Measurements from ENCODE around the gene FEZ2.

Gene FEZ2

GRCh38 chr2:36568516-36569246, 29.3 kb downstream of the FEZ2 start:
- Histone ChIP-seq H3K9me3 (replicated peaks in 1 of 11) (0 out of 22 replicates have a peak, but pooled peaks cover 0 to 4% (median 0%) of the 10 kb centered on the region in 11 experiments), H3K27me3 (no peaks in the 10 kb centered on the region), H4K20me1 (peaks cover 0 to 27% (median 0%) of the 10 kb centered on the region in 11 experiments; a peak in 3 of 22 replicates), H3K36me3 (peaks cover 68 to 93% (median 82%) of the 10 kb centered on the region in 11 experiments), H3K4me1 (peaks cover 0 to 25% (median 20%) of the 10 kb centered on the region in 10 experiments; a peak in 15 of 20 replicates), H3K9ac (no peak overlapping the region), H3K27ac (no peak overlapping the region), H3K4me3 (no peak overlapping the region), H3K4me2 (no peak overlapping the region)
- no peak for TF ChIP-seq Cebpa-rat (IDR thresholded peaks at IDR 0.05)

GRCh38 chr2:36567711-36568408, 30.1 kb downstream of the FEZ2 start:
- no peak for TF ChIP-seq Cebpa-rat (IDR thresholded peaks at IDR 0.05)
- H4K20me1 ChIP-seq = peaks cover 0 to 20% (median 0%) of the 10 kb centered on the region in 11 experiments; a peak in 3 of 22 replicates
- no peak overlapping the region for H3K4me2 ChIP-seq
- no peak overlapping the region for H3K4me3 ChIP-seq
- no peak overlapping the region for H3K9ac ChIP-seq
- 0 out of 22 replicates have a peak overlapping the region, but pooled peaks of 1 of the 11 experiments have one; percentile 30 for H3K27ac ChIP-seq
- peaks cover 0 to 33% (median 28%) of the 10 kb centered on the region in 10 experiments; a peak in 17 of 20 replicates for H3K4me1 ChIP-seq
- H3K27me3 ChIP-seq = no peaks in the 10 kb centered on the region
- peaks cover 65 to 93% (median 79%) of the 10 kb centered on the region in 11 experiments for H3K36me3 ChIP-seq
- H3K9me3 ChIP-seq (replicated peaks in 1 of 11) = 0 out of 22 replicates have a peak, but pooled peaks cover 0 to 4% (median 0%) of the 10 kb centered on the region in 11 experiments

- Histone ChIP-seq H3K27ac (0 out of 22 replicates have a peak overlapping the region, but pooled peaks of 1 of the 11 experiments have one; percentile 24), H3K4me1 (peaks cover 0 to 43% (median 37%) of the 10 kb centered on the region in 10 experiments; a peak in 17 of 20 replicates), H3K27me3 (no peaks in the 10 kb centered on the region), H3K36me3 (peaks cover 55 to 84% (median 69%) of the 10 kb centered on the region in 11 experiments), H3K4me2 (no peak overlapping the region), H3K9ac (no peak overlapping the region), H3K9me3 (replicated peaks in 1 of 11) (0 out of 22 replicates have a peak, but pooled peaks cover 0 to 4% (median 0%) of the 10 kb centered on the region in 11 experiments), H4K20me1 (peaks cover 0 to 15% (median 0%) of the 10 kb centered on the region in 11 experiments; a peak in 3 of 22 replicates), H3K4me3 (no peak overlapping the region)
- no peak for TF ChIP-seq Cebpa-rat (IDR thresholded peaks at IDR 0.05)
These were observed 31.1 kb downstream of the FEZ2 start for GRCh38 chr2:36566887-36567286.

- peak overlapping the region in 6 of 11 experiments; percentile 3 to 87 (median 68); a peak in 5 of 22 replicates for H3K4me2 ChIP-seq
- H4K20me1 ChIP-seq = peaks cover 0 to 8% (median 0%) of the 10 kb centered on the region in 11 experiments; a peak in 2 of 22 replicates
- H3K27ac ChIP-seq = peak overlapping the region in 6 of 11 experiments; percentile 30 to 83 (median 79); a peak in 8 of 22 replicates
- TF ChIP-seq Cebpa-rat (IDR thresholded peaks at IDR 0.05) = no peak
- H3K9ac ChIP-seq = no peak overlapping the region
- H3K9me3 ChIP-seq (replicated peaks in 1 of 11) = 0 out of 22 replicates have a peak, but pooled peaks cover 0 to 4% (median 0%) of the 10 kb centered on the region in 11 experiments
- H3K27me3 ChIP-seq = no peaks in the 10 kb centered on the region
- peaks cover 0 to 55% (median 49%) of the 10 kb centered on the region in 10 experiments; a peak in 17 of 20 replicates for H3K4me1 ChIP-seq
- no peak overlapping the region for H3K4me3 ChIP-seq
- peaks cover 49 to 84% (median 65%) of the 10 kb centered on the region in 11 experiments for H3K36me3 ChIP-seq
These were observed 32.3 kb downstream of the FEZ2 start for GRCh38 chr2:36565712-36566111.

- Histone ChIP-seq H3K4me1 (peaks cover 0 to 56% (median 50%) of the 10 kb centered on the region in 10 experiments; a peak in 17 of 20 replicates), H3K27me3 (no peaks in the 10 kb centered on the region), H3K36me3 (peaks cover 53 to 91% (median 70%) of the 10 kb centered on the region in 11 experiments), H3K4me3 (no peak overlapping the region), H4K20me1 (peaks cover 0 to 7% (median 0%) of the 10 kb centered on the region in 11 experiments; a peak in 2 of 22 replicates), H3K9ac (no peak overlapping the region), H3K27ac (peak overlapping the region in 8 of 11 experiments; percentile 54 to 83 (median 74); a peak in 14 of 22 replicates), H3K9me3 (replicated peaks in 1 of 11) (0 out of 22 replicates have a peak, but pooled peaks cover 0 to 4% (median 0%) of the 10 kb centered on the region in 11 experiments), H3K4me2 (peak overlapping the region in 7 of 11 experiments; percentile 8 to 87 (median 77); a peak in 12 of 22 replicates)
- TF ChIP-seq Cebpa-rat (IDR thresholded peaks at IDR 0.05) = no peak
These were observed 33.5 kb downstream of the FEZ2 start for GRCh38 chr2:36564377-36564930.

- Histone ChIP-seq H3K27me3 (no peaks in the 10 kb centered on the region), H3K27ac (peak overlapping the region in 10 of 11 experiments; percentile 3 to 83 (median 71); a peak in 17 of 22 replicates), H4K20me1 (peaks cover 0 to 7% (median 0%) of the 10 kb centered on the region in 11 experiments; a peak in 2 of 22 replicates), H3K4me1 (peaks cover 0 to 56% (median 50%) of the 10 kb centered on the region in 10 experiments; a peak in 17 of 20 replicates), H3K36me3 (peaks cover 51 to 83% (median 72%) of the 10 kb centered on the region in 11 experiments), H3K4me3 (peak overlapping the region in 1 of 10 experiments; percentile 34; a peak in 1 of 20 replicates), H3K9me3 (replicated peaks in 1 of 11) (0 out of 22 replicates have a peak, but pooled peaks cover 0 to 4% (median 0%) of the 10 kb centered on the region in 11 experiments), H3K9ac (peak overlapping the region in 7 of 11 experiments; percentile 21 to 66 (median 56); a peak in 10 of 22 replicates), H3K4me2 (peak overlapping the region in 10 of 11 experiments; percentile 25 to 87 (median 58); a peak in 19 of 22 replicates)
- peak in 5 of 11 experiments; percentile 11 to 87 (median 30); a peak in 6 of 22 replicates for TF ChIP-seq Cebpa-rat (IDR thresholded peaks at IDR 0.05)
These were observed 34.9 kb downstream of the FEZ2 start for GRCh38 chr2:36562973-36563532.

- Histone ChIP-seq H3K9ac (peak overlapping the region in 6 of 11 experiments; percentile 16 to 53 (median 29); a peak in 5 of 22 replicates), H3K4me2 (peak overlapping the region in 8 of 11 experiments; percentile 23 to 87 (median 70); a peak in 15 of 22 replicates), H3K9me3 (replicated peaks in 1 of 11) (0 out of 22 replicates have a peak, but pooled peaks cover 0 to 4% (median 0%) of the 10 kb centered on the region in 11 experiments), H3K27me3 (no peaks in the 10 kb centered on the region), H4K20me1 (peaks cover 0 to 7% (median 0%) of the 10 kb centered on the region in 11 experiments; a peak in 2 of 22 replicates), H3K4me3 (no peak overlapping the region), H3K36me3 (peaks cover 49 to 80% (median 67%) of the 10 kb centered on the region in 11 experiments), H3K4me1 (peaks cover 0 to 56% (median 50%) of the 10 kb centered on the region in 10 experiments; a peak in 17 of 20 replicates), H3K27ac (peak overlapping the region in 9 of 11 experiments; percentile 40 to 83 (median 72); a peak in 16 of 22 replicates)
- no peak for TF ChIP-seq Cebpa-rat (IDR thresholded peaks at IDR 0.05)
These were observed 35.7 kb downstream of the FEZ2 start for GRCh38 chr2:36562240-36562639.
